ENCODE measurements around the gene DHRS7. TPM values are rescaled to one million over a fixed set of nuclear protein-coding genes. Genes with fewer than 3 reads are reported as not detected.

DHRS7 gene
- total and polyA plus RNA-seq, 4 donors = 45.5 to 91.8 (median 78.0) TPM

DNA sequence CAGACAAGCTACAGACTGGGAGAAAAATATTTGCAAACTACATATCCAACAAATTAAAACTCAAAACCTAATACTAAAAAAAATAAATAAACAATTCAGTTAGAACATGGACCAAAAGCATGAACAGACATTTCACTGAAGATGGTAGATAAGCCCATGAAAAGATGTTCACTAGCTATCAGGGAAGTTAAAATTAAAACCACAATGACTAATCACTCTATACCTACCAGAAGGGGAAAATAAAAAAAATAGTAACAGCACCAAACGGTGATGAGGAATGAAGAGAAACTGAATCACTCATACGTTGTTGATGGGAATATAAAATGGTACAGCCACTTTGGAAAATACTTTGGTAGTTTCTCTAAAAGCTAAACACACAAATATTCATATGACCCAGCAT, 31.1 kb upstream of the DHRS7 start:
- 31 to 41% methylated on average over 2 of the region's 2 CpGs for WGBS, 2 donors
- H3K9ac ChIP-seq (ENCODE audit: insufficient read depth in 1 of 2, low read length in 2 of 2) = no peak overlapping the region
- H3K9me3 ChIP-seq (ENCODE audit: control insufficient read depth in 4 of 4, insufficient read depth in 3 of 4, low read length in 3 of 4) = peaks cover 0 to 4% (median 0%) of the 10 kb centered on the region in 4 donors
- ATAC-seq (ENCODE audit: insufficient read depth, low FRiP score) = no peak
- no peaks in the 10 kb centered on the region for H3K36me3 ChIP-seq (ENCODE audit: control insufficient read depth in 4 of 4, insufficient read depth in 4 of 4, low read length in 4 of 4)
- no peak overlapping the region for H3K4me3 ChIP-seq
- H3K27ac ChIP-seq (ENCODE audit: low read depth in 1 of 2, low read length in 1 of 2) = no peak overlapping the region
- DNase-seq = no peak
- TF ChIP-seq, protein P1, sequence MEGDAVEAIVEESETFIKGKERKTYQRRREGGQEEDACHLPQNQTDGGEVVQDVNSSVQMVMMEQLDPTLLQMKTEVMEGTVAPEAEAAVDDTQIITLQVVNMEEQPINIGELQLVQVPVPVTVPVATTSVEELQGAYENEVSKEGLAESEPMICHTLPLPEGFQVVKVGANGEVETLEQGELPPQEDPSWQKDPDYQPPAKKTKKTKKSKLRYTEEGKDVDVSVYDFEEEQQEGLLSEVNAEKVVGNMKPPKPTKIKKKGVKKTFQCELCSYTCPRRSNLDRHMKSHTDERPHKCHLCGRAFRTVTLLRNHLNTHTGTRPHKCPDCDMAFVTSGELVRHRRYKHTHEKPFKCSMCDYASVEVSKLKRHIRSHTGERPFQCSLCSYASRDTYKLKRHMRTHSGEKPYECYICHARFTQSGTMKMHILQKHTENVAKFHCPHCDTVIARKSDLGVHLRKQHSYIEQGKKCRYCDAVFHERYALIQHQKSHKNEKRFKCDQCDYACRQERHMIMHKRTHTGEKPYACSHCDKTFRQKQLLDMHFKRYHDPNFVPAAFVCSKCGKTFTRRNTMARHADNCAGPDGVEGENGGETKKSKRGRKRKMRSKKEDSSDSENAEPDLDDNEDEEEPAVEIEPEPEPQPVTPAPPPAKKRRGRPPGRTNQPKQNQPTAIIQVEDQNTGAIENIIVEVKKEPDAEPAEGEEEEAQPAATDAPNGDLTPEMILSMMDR (IDR thresholded peaks at IDR 0.05; ENCODE audit: control extremely low read depth, extremely low read depth) = no peak
- H3K27me3 ChIP-seq (ENCODE audit: control insufficient read depth in 3 of 3, insufficient read depth in 3 of 3, low read length in 2 of 3) = no peaks in the 10 kb centered on the region
- H3K4me1 ChIP-seq (ENCODE audit: control insufficient read depth in 5 of 5, insufficient read depth in 5 of 5, low read length in 5 of 5) = peaks cover 0 to 8% (median 0%) of the 10 kb centered on the region in 5 donors

DNA sequence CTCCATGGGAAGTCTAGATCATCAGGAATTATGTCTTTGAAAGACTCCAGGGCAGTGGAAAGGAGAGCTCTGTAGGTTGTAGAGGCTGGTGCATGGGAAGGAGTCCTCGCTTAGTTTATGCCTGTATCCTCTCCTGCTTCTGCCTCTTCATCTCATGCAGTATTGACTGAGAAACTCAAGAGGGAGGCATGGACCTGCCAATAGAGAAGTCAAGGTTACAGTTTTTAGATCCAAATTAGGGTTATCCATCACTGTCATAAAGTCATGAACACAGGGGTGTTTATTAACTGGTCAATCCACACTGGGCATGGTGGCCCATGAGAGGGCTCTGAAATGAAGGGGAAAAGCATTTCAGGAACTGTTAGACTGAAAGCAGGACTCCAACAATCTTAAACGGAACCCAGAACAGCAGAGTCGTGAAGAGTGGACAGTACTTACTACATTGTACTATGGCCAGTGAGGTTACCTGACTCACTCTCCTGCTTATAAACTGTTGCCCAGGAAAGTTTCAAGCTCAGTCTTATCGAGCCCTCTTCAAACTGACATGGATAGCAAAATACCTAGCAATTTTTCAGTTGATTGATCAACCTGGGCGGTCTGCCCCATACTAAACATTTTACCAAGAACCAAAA, 30.1 kb upstream of the DHRS7 start:
- ATAC-seq (ENCODE audit: insufficient read depth, low FRiP score) (no peak), DNase-seq (no peak)
- 87 to 92% methylated on average over 5 of the region's 5 CpGs for WGBS, 2 donors
- Histone ChIP-seq H3K4me3 (no peak overlapping the region), H3K27me3 (ENCODE audit: control insufficient read depth in 3 of 3, insufficient read depth in 3 of 3, low read length in 2 of 3) (no peaks in the 10 kb centered on the region), H3K36me3 (ENCODE audit: control insufficient read depth in 4 of 4, insufficient read depth in 4 of 4, low read length in 4 of 4) (no peaks in the 10 kb centered on the region), H3K9ac (ENCODE audit: insufficient read depth in 1 of 2, low read length in 2 of 2) (no peak overlapping the region), H3K4me1 (ENCODE audit: control insufficient read depth in 5 of 5, insufficient read depth in 5 of 5, low read length in 5 of 5) (peaks cover 0 to 12% (median 0%) of the 10 kb centered on the region in 5 donors), H3K27ac (ENCODE audit: low read depth in 1 of 2, low read length in 1 of 2) (no peak overlapping the region), H3K9me3 (ENCODE audit: control insufficient read depth in 4 of 4, insufficient read depth in 3 of 4, low read length in 3 of 4) (peaks cover 0 to 4% (median 0%) of the 10 kb centered on the region in 4 donors)
- TF ChIP-seq, protein P1 (IDR thresholded peaks at IDR 0.05; ENCODE audit: control extremely low read depth, extremely low read depth) = no peak

DNA sequence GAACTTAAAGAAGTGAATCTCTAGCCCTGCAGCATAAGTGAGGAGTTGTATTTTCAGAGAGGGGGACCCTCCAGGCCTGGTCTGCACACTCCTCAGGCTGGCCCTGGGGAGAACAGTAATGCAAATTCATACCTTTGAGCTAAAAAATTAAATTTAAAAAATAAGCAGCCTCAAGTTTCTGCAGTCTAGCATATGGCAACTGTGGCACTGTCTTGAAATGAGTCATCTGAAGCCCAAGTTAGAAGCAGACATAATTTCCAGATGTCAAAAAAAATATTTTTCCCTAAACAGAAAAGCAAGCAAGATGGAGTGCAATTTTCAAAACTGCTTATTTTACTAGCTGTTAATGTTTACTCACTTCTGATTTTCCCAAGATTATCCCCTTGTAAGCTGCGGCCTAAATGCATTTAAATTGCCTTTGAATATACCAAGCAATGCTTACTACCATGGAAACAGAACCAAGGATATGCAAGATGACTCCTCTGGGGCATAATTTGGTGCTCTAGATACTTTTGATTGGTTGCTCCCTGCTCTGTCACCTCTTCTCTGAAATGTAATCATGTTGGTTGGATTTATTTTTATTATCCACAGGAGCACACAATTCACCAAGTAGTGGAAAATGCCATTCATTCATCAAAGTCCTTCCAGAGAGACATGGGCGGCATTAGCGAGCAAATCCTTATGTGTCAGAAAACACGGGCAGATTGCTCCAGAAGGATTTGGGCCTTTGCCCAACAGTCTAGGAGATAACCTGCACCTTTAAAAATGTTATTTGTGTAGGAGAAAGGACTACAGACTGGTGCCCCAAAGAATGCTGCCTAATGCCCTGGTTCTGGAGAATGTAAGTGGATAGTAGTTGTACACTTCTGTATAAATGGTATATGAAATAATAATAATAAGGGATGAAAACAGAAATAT, 25.0 kb upstream of the DHRS7 start:
- Histone ChIP-seq H3K27me3 (ENCODE audit: control insufficient read depth in 3 of 3, insufficient read depth in 3 of 3, low read length in 2 of 3) (no peaks in the 10 kb centered on the region), H3K4me3 (no peak overlapping the region), H3K4me1 (ENCODE audit: control insufficient read depth in 5 of 5, insufficient read depth in 5 of 5, low read length in 5 of 5) (peaks cover 0 to 10% (median 0%) of the 10 kb centered on the region in 5 donors), H3K9ac (ENCODE audit: insufficient read depth in 1 of 2, low read length in 2 of 2) (no peak overlapping the region), H3K9me3 (ENCODE audit: control insufficient read depth in 4 of 4, insufficient read depth in 3 of 4, low read length in 3 of 4) (no peaks in the 10 kb centered on the region), H3K27ac (ENCODE audit: low read depth in 1 of 2, low read length in 1 of 2) (no peak overlapping the region), H3K36me3 (ENCODE audit: control insufficient read depth in 4 of 4, insufficient read depth in 4 of 4, low read length in 4 of 4) (no peaks in the 10 kb centered on the region)
- 80 to 93% methylated on average over 4 of the region's 4 CpGs for WGBS, 2 donors
- DNase-seq = peak in 2 of 3 donors; percentile 49 to 53
- TF ChIP-seq, protein P1 (IDR thresholded peaks at IDR 0.05; ENCODE audit: control extremely low read depth, extremely low read depth) = no peak
- ATAC-seq (ENCODE audit: insufficient read depth, low FRiP score) = no peak

All from lung (tissue), 12 donors.